Progenitor cell of endocrine pancreas (in vitro differentiated cells): ENCODE data around the gene PLOD3. TPM values are rescaled to one million over a fixed set of nuclear protein-coding genes. Genes with fewer than 3 reads are reported as not detected.
A peak's percentile ranks its signal among the peaks of the same experiment; 100 is the strongest.

Experiments
- DNase-seq: peaks from one replicate; pipeline ENCODE4 v3.0.0; 2021; ENCODE audit warnings: low spot score; ENCODE audit not compliant: unreplicated experiment
- H3K27ac Mint-ChIP-seq: 2 replicates; pipeline ENCODE4 v1.8.0; 2021; ENCODE audit warnings: mild to moderate bottlenecking, moderate library complexity, mixed read lengths
- H3K27me3 Mint-ChIP-seq: 2 replicates; pipeline ENCODE4 v1.8.0; 2021; ENCODE audit warnings: mixed read lengths
- H3K36me3 Mint-ChIP-seq: 2 replicates; pipeline ENCODE4 v1.8.0; 2022; ENCODE audit warnings: mixed read lengths; ENCODE audit not compliant: insufficient read depth
- H3K4me1 Mint-ChIP-seq: 2 replicates; pipeline ENCODE4 v1.8.0; 2021; ENCODE audit warnings: low read depth, mixed read lengths
- H3K4me3 Mint-ChIP-seq: 2 replicates; pipeline ENCODE4 v1.8.0; 2021; ENCODE audit warnings: low read depth, mild to moderate bottlenecking, moderate library complexity, mixed read lengths
- H3K9me3 Mint-ChIP-seq: 2 replicates; pipeline ENCODE4 v1.8.0; 2021; ENCODE audit warnings: low read depth, mixed read lengths
- CTCF ChIP-seq: fragments of 200-600 bp; sonication (generic); IDR thresholded peaks from one replicate; pipeline ENCODE4 v1.5.0; 2021; ENCODE audit warnings: antibody characterized with exemption, mild to moderate bottlenecking; ENCODE audit not compliant: unreplicated experiment
- total RNA-seq: library from RNA; stranded (reverse); gene quantifications from 2 replicates; pipeline ENCODE4 v1.2.1, GENCODE V29; 2021

The PLOD3 gene
- total RNA-seq, 1 donor from 2014 or later: 89.8 TPM

- Mint-ChIP-seq H3K27me3 (no peaks in the 10 kb centered on the region), H3K9me3 (no peaks in the 10 kb centered on the region), H3K4me1 (peaks cover 7% of the 10 kb centered on the region), H3K27ac (no peak overlapping the region), H3K4me3 (no peak overlapping the region), H3K36me3 (peaks cover 17% of the 10 kb centered on the region)
- no peak for DNase-seq
- TF ChIP-seq CTCF: no peak
Observed at GRCh38 chr7:101223528-101223927, 6.1 kb upstream of the PLOD3 start.

GRCh38 chr7:101222275-101222830 is 5.0 kb upstream of the PLOD3 start:
- H3K27ac Mint-ChIP-seq: peak overlapping the region; percentile 57
- DNase-seq: no peak
- TF ChIP-seq CTCF: no peak
- no peak overlapping the region for H3K4me3 Mint-ChIP-seq
- no peaks in the 10 kb centered on the region for H3K9me3 Mint-ChIP-seq
- peaks cover 15% of the 10 kb centered on the region for H3K36me3 Mint-ChIP-seq
- H3K27me3 Mint-ChIP-seq: no peaks in the 10 kb centered on the region
- H3K4me1 Mint-ChIP-seq: peaks cover 12% of the 10 kb centered on the region

- H3K36me3 Mint-ChIP-seq: peaks cover 14% of the 10 kb centered on the region
- H3K4me1 Mint-ChIP-seq: peaks cover 20% of the 10 kb centered on the region
- TF ChIP-seq CTCF: no peak
- no peaks in the 10 kb centered on the region for H3K27me3 Mint-ChIP-seq
- no peak overlapping the region for H3K27ac Mint-ChIP-seq
- H3K9me3 Mint-ChIP-seq: no peaks in the 10 kb centered on the region
- H3K4me3 Mint-ChIP-seq: no peak overlapping the region
- DNase-seq: no peak
Observed at GRCh38 chr7:101220295-101220694, 2.9 kb upstream of the PLOD3 start.

GRCh38 chr7:101218236-101219125 is 1.1 kb upstream of the PLOD3 start:
- Mint-ChIP-seq H3K9me3 (no peaks in the 10 kb centered on the region), H3K27me3 (no peaks in the 10 kb centered on the region), H3K36me3 (peaks cover 11% of the 10 kb centered on the region), H3K4me3 (peak overlapping the region; percentile 99), H3K4me1 (peaks cover 20% of the 10 kb centered on the region), H3K27ac (peak overlapping the region; percentile 91)
- no peak for TF ChIP-seq CTCF
- DNase-seq: no peak

GRCh38 chr7:101216860-101217387 is 457 bp downstream of the PLOD3 start:
- H3K9me3 Mint-ChIP-seq: no peaks in the 10 kb centered on the region
- H3K4me1 Mint-ChIP-seq: peaks cover 20% of the 10 kb centered on the region
- peak overlapping the region; percentile 76 for H3K27ac Mint-ChIP-seq
- peak overlapping the region; percentile 99 for H3K4me3 Mint-ChIP-seq
- peak; percentile 25 for DNase-seq
- H3K27me3 Mint-ChIP-seq: no peaks in the 10 kb centered on the region
- peaks cover 9% of the 10 kb centered on the region for H3K36me3 Mint-ChIP-seq
- TF ChIP-seq CTCF: no peak
